Measurements from ENCODE around the gene ACTN4.

Gene ACTN4

DNA sequence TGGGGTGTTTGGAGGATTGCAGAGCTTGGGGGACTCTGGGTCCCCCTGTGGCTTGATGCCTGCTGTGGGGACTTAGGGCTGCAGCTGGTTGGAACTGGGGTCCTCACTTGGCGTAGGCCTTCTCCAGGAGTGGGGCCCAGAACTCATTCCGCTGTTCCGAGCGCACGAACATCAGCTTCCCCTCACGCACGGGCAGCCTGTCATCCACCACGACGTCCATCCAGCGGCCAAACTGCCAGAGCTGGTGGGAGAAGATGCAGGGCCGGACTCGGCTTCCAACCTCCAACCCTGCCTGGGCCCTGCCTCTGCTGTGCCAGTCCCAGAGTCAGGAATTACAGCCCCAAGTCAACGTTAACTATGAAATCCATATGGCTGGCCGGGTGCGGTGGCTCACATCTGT, 94.2 kb downstream of the ACTN4 start:
- peaks cover 5% of the 10 kb centered on the region; the same call in 1 of the 2 replicates for H4K20me1 ChIP-seq (ENCODE audit: insufficient read depth, low read length)
- H3K4me2 ChIP-seq (ENCODE audit: insufficient read depth, low read length) = no peak overlapping the region
- no peak for TF ChIP-seq EZH2 (IDR thresholded peaks at IDR 0.05; ENCODE audit: borderline replicate concordance, low read depth, low read length, severe bottlenecking)
- no peaks in the 10 kb centered on the region for H3K9me3 ChIP-seq (ENCODE audit: insufficient read depth, low read length, severe bottlenecking)
- H3K9ac ChIP-seq (ENCODE audit: low read depth, low read length) = no peak overlapping the region
- no peaks in the 10 kb centered on the region for H3K36me3 ChIP-seq (ENCODE audit: insufficient read depth, low read length)
- H3K79me2 ChIP-seq (ENCODE audit: insufficient read depth, low read length) = no peaks in the 10 kb centered on the region
- no peak for ATAC-seq (ENCODE audit: insufficient read depth, low read depth)
- no peak overlapping the region for H2AFZ ChIP-seq (ENCODE audit: low read depth, low read length)
- no peak for DNase-seq
- no peak overlapping the region for H3K27ac ChIP-seq (ENCODE audit: low read length)
- no peaks in the 10 kb centered on the region for H3K4me1 ChIP-seq (ENCODE audit: insufficient read depth, low read length)
- H3K27me3 ChIP-seq (ENCODE audit: insufficient read depth, low read length, poor library complexity) = no peaks in the 10 kb centered on the region
- H3K4me3 ChIP-seq (ENCODE audit: low read depth in 1 of 2, low read length in 2 of 2) = no peak overlapping the region

DNA sequence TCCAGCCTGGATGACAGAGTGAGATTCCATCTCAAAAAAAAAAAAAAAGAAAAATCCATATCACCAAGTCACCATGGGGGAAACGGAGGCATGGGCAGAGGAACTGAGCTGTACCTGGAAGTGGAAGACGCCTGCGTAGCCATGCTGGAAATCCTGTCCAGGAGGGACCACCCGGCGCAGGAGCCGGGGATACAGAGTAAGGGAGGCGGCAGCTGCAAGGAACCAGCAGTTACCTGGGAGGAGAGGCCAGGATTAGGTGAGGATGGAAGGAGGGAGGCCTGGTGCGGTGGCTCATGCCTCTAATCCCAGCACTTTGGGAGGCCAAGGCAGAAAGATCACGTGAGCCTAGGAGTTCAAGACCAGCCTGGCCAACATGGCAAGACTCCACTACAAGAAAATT, 94.8 kb downstream of the ACTN4 start:
- TF ChIP-seq, protein P1, sequence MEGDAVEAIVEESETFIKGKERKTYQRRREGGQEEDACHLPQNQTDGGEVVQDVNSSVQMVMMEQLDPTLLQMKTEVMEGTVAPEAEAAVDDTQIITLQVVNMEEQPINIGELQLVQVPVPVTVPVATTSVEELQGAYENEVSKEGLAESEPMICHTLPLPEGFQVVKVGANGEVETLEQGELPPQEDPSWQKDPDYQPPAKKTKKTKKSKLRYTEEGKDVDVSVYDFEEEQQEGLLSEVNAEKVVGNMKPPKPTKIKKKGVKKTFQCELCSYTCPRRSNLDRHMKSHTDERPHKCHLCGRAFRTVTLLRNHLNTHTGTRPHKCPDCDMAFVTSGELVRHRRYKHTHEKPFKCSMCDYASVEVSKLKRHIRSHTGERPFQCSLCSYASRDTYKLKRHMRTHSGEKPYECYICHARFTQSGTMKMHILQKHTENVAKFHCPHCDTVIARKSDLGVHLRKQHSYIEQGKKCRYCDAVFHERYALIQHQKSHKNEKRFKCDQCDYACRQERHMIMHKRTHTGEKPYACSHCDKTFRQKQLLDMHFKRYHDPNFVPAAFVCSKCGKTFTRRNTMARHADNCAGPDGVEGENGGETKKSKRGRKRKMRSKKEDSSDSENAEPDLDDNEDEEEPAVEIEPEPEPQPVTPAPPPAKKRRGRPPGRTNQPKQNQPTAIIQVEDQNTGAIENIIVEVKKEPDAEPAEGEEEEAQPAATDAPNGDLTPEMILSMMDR (IDR thresholded peaks at IDR 0.05; ENCODE audit: borderline replicate concordance, extremely low read depth, low read length, poor library complexity, severe bottlenecking) = no peak
- TF ChIP-seq EZH2 (IDR thresholded peaks at IDR 0.05; ENCODE audit: borderline replicate concordance, low read depth, low read length, severe bottlenecking) = no peak
- Histone ChIP-seq H3K79me2 (ENCODE audit: insufficient read depth, low read length) (no peaks in the 10 kb centered on the region), H3K27ac (ENCODE audit: low read length) (no peak overlapping the region), H3K4me2 (ENCODE audit: insufficient read depth, low read length) (no peak overlapping the region), H3K27me3 (ENCODE audit: insufficient read depth, low read length, poor library complexity) (no peaks in the 10 kb centered on the region), H2AFZ (ENCODE audit: low read depth, low read length) (no peak overlapping the region), H3K9ac (ENCODE audit: low read depth, low read length) (no peak overlapping the region), H3K36me3 (ENCODE audit: insufficient read depth, low read length) (no peaks in the 10 kb centered on the region), H3K9me3 (ENCODE audit: insufficient read depth, low read length, severe bottlenecking) (no peaks in the 10 kb centered on the region), H3K4me1 (ENCODE audit: insufficient read depth, low read length) (no peaks in the 10 kb centered on the region), H4K20me1 (ENCODE audit: insufficient read depth, low read length) (peaks cover 5% of the 10 kb centered on the region; the same call in 1 of the 2 replicates), H3K4me3 (ENCODE audit: low read depth in 1 of 2, low read length in 2 of 2) (no peak overlapping the region)
- DNase-seq (no peak), ATAC-seq (ENCODE audit: insufficient read depth, low read depth) (no peak)

DNA sequence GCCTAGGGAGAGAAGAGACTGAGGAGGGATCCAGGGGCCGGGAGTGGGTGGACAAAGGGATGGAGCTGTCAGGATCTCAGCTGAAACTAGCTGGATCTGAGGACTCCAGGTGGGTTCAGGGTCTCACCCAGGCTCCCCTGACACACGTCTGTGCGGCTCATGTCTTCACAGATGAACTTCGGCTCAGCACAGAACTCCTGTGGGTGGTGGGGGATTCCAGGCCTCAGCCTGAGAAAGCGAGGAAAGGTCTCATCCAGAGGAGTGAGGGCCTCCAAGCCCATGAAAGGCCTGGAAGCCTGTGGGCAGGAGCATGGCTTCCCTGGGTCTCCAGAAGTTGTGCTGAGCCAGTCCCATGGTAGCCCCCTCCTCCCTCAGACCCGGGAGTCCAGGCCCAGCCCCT, 95.5 kb downstream of the ACTN4 start:
- TF ChIP-seq, protein P1 (IDR thresholded peaks at IDR 0.05; ENCODE audit: borderline replicate concordance, extremely low read depth, low read length, poor library complexity, severe bottlenecking) = no peak
- no peak for TF ChIP-seq EZH2 (IDR thresholded peaks at IDR 0.05; ENCODE audit: borderline replicate concordance, low read depth, low read length, severe bottlenecking)
- no peaks in the 10 kb centered on the region for H3K36me3 ChIP-seq (ENCODE audit: insufficient read depth, low read length)
- no peak for ATAC-seq (ENCODE audit: insufficient read depth, low read depth)
- DNase-seq = no peak
- H3K79me2 ChIP-seq (ENCODE audit: insufficient read depth, low read length) = no peaks in the 10 kb centered on the region
- no peak overlapping the region for H3K27ac ChIP-seq (ENCODE audit: low read length)
- no peak overlapping the region for H3K4me3 ChIP-seq (ENCODE audit: low read depth in 1 of 2, low read length in 2 of 2)
- no peak overlapping the region for H3K9ac ChIP-seq (ENCODE audit: low read depth, low read length)
- H3K4me1 ChIP-seq (ENCODE audit: insufficient read depth, low read length) = no peaks in the 10 kb centered on the region
- no peak overlapping the region for H3K4me2 ChIP-seq (ENCODE audit: insufficient read depth, low read length)
- H4K20me1 ChIP-seq (ENCODE audit: insufficient read depth, low read length) = peaks cover 5% of the 10 kb centered on the region; the same call in 1 of the 2 replicates
- H3K27me3 ChIP-seq (ENCODE audit: insufficient read depth, low read length, poor library complexity) = no peaks in the 10 kb centered on the region
- H2AFZ ChIP-seq (ENCODE audit: low read depth, low read length) = no peak overlapping the region
- H3K9me3 ChIP-seq (ENCODE audit: insufficient read depth, low read length, severe bottlenecking) = no peaks in the 10 kb centered on the region

DNA sequence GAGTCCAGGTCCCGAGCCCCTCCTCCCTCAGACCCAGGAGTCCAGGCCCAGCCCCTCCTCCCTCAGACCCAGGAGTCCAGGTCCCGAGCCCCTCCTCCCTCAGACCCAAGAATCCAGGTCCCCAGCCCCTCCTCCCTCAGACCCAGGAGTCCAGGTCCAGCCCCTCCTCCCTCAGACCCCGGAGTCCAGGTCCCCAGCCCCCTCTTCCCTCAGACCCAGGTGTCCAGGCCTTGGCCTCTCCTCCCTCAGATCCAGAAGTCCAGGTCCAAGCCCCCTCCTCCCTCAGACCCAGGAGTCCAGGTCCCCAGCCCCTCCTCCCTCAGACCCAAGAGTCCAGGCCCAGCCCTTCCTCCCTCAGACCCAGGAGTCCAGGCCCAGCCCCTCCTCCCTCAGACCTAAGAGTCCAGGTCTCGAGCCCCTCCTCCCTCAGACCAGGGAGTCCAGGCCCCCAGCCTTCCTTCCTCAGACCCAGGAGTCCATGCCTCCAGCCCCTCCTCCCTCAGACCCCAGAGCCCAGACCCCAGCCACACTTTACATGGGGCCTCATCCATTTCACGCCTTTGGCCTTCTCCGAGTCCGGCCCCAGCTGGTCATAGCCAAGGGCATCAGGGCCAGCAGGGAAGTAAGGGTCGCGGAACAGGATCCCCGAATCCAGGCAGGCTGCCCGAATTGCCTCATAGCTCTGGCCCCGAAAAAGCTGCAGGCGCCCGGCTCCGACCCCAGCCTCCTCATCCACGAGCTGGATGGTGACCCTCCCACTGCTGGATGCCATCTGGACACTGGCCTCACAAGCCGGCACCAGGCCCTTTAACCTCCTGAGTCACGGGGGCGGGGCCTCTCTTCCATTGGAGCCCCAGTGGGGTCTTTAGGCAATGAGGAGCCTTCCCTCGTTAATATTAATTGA, 96.2 kb downstream of the ACTN4 start:
- peaks cover 2% of the 10 kb centered on the region; the same call in 1 of the 2 replicates for H4K20me1 ChIP-seq (ENCODE audit: insufficient read depth, low read length)
- no peak for ATAC-seq (ENCODE audit: insufficient read depth, low read depth)
- H2AFZ ChIP-seq (ENCODE audit: low read depth, low read length) = no peak overlapping the region
- H3K27ac ChIP-seq (ENCODE audit: low read length) = no peak overlapping the region
- H3K4me2 ChIP-seq (ENCODE audit: insufficient read depth, low read length) = no peak overlapping the region
- H3K4me1 ChIP-seq (ENCODE audit: insufficient read depth, low read length) = no peaks in the 10 kb centered on the region
- no peak for DNase-seq
- no peaks in the 10 kb centered on the region for H3K9me3 ChIP-seq (ENCODE audit: insufficient read depth, low read length, severe bottlenecking)
- no peak overlapping the region for H3K4me3 ChIP-seq (ENCODE audit: low read depth in 1 of 2, low read length in 2 of 2)
- no peak overlapping the region for H3K9ac ChIP-seq (ENCODE audit: low read depth, low read length)
- no peak for TF ChIP-seq EZH2 (IDR thresholded peaks at IDR 0.05; ENCODE audit: borderline replicate concordance, low read depth, low read length, severe bottlenecking)
- TF ChIP-seq, protein P1 (IDR thresholded peaks at IDR 0.05; ENCODE audit: borderline replicate concordance, extremely low read depth, low read length, poor library complexity, severe bottlenecking) = no peak
- H3K79me2 ChIP-seq (ENCODE audit: insufficient read depth, low read length) = no peaks in the 10 kb centered on the region
- H3K36me3 ChIP-seq (ENCODE audit: insufficient read depth, low read length) = no peaks in the 10 kb centered on the region
- no peaks in the 10 kb centered on the region for H3K27me3 ChIP-seq (ENCODE audit: insufficient read depth, low read length, poor library complexity)

Measured in DND-41 (cell line).